GM18505 (cell line): ENCODE measurements around the gene DIP2C.

ENCODE experiments used
- ATAC-seq: cut with Tn5 transposase; IDR thresholded peaks from one replicate; pipeline ENCODE4 v1.9.1; 2021; ENCODE audit not compliant: unreplicated experiment
- POLR2A ChIP-seq: IDR thresholded peaks from 4 replicates; pipeline ENCODE4 v1.6.1; 2011; ENCODE audit warnings: borderline replicate concordance; ENCODE audit not compliant: insufficient read depth, insufficient read length; ENCODE audit errors: extremely low read depth

Gene DIP2C

GRCh38 chr10:500876-501275 lies 188.6 kb downstream of the DIP2C start:
- TF ChIP-seq POLR2A, result no peak

GRCh38 chr10:499991-500390 lies 189.5 kb downstream of the DIP2C start:
- no peak for ATAC-seq
- no peak for TF ChIP-seq POLR2A

More at GRCh38 chr10:500876-501275, 188.6 kb downstream of the DIP2C start:
- no peak for ATAC-seq

- no peak for TF ChIP-seq POLR2A
- no peak for ATAC-seq
Measured at GRCh38 chr10:498760-499435, 190.6 kb downstream of the DIP2C start.

- no peak for ATAC-seq
- TF ChIP-seq POLR2A, result no peak
Measured at GRCh38 chr10:497898-498451, 191.5 kb downstream of the DIP2C start.

- TF ChIP-seq POLR2A, result no peak
- no peak for ATAC-seq
Measured at GRCh38 chr10:497289-497688, 192.2 kb downstream of the DIP2C start.

- no peak for TF ChIP-seq POLR2A
- ATAC-seq, result no peak
Measured at GRCh38 chr10:494556-494955, 194.9 kb downstream of the DIP2C start.

- no peak for ATAC-seq
- TF ChIP-seq POLR2A, result no peak
Measured at GRCh38 chr10:494149-494542, 195.3 kb downstream of the DIP2C start.

- TF ChIP-seq POLR2A, result no peak
- ATAC-seq, result no peak
Measured at GRCh38 chr10:493391-494148, 195.9 kb downstream of the DIP2C start.

GRCh38 chr10:492836-493235 lies 196.6 kb downstream of the DIP2C start:
- no peak for ATAC-seq
- TF ChIP-seq POLR2A, result no peak

- no peak for ATAC-seq
Measured at GRCh38 chr10:491667-492424, 197.6 kb downstream of the DIP2C start.

GRCh38 chr10:490891-491571 lies 198.4 kb downstream of the DIP2C start:
- ATAC-seq, result no peak
- no peak for TF ChIP-seq POLR2A

More at GRCh38 chr10:491667-492424, 197.6 kb downstream of the DIP2C start:
- TF ChIP-seq POLR2A, result no peak

GRCh38 chr10:490256-490655 lies 199.2 kb downstream of the DIP2C start:
- ATAC-seq, result no peak

GRCh38 chr10:489330-489729 lies 200.1 kb downstream of the DIP2C start:
- no peak for ATAC-seq
- no peak for TF ChIP-seq POLR2A

More at GRCh38 chr10:490256-490655, 199.2 kb downstream of the DIP2C start:
- TF ChIP-seq POLR2A, result no peak

GRCh38 chr10:488933-489215 lies 200.6 kb downstream of the DIP2C start:
- no peak for ATAC-seq
- no peak for TF ChIP-seq POLR2A
